Epithelial cell of prostate (primary cell): Measurements from ENCODE around the gene IL20RA.
A peak's percentile ranks its signal among the peaks of the same experiment; 100 is the strongest.
"Not testable (repeated sequence)": the region's sequence is repeated elsewhere in the genome, so short reads cannot be mapped to it uniquely, and the experiment has no call there.

Experiments used
- DNase-seq: peaks from one replicate; pipeline ENCODE4 v3.0.0-alpha.2; 2011; ENCODE audit warnings: low read depth, low spot score
- H3K27ac ChIP-seq: fragments of 450-650 bp; 2 replicates; pipeline ENCODE4 v1.5.1; 2017; ENCODE audit warnings: mild to moderate bottlenecking

The IL20RA gene

DNA sequence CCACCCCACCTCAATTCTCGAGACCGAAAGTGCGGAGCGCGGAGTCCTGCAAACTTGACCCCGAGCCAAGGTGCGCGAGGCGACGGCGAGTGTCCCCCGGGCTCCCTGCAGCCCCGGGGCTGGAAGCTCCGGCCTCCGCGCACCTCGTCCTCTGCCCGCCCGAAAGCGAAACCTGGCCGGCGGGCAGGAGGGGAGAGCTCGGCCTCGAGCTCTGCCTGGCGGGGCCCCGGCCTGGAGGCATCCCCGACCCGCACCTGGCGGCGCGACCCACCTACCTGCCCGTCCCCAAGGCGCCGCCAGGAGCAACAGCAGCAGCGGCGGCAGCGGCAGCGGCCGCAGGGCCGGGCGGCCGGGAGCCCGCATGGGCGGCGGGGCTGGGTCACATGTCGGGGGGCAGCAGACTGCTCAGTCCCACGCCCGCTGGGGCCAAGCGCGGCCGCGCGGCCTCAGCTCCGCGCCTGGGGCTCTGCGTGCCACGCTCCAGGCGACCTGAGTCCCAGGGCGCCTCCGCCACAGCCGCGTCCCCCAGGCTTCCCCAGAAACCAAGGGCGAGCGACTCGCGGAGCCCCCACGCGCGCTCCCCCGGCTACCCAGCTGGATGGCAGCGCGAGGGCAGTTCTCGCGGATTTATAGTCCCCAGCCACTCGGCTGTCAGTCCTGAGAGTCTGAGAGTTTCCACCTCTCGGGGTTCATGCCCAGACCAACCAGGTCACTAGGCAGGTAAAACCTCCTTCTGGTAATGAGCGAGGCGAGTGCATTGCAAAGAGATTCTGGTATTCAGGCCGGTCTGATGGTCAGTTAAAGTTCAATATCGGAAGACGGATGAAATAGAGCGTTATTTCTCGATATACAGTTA lies at the start of gene IL20RA:
Gene IL20RA, minus strand, starts transcription at position 600 of the 856 bp plus-strand sequence. Its CDS starts 237 bp downstream, at position 363.
- no peak for DNase-seq

GRCh38 chr6:137093183-137094069 lies 48.7 kb upstream of the IL20RA start:
- no peak overlapping the region for H3K27ac ChIP-seq
- no peak for DNase-seq

More for the DNA sequence above, at the start of gene IL20RA:
- peak within 1 kb of the TSS; percentile 39 for H3K27ac ChIP-seq

DNA sequence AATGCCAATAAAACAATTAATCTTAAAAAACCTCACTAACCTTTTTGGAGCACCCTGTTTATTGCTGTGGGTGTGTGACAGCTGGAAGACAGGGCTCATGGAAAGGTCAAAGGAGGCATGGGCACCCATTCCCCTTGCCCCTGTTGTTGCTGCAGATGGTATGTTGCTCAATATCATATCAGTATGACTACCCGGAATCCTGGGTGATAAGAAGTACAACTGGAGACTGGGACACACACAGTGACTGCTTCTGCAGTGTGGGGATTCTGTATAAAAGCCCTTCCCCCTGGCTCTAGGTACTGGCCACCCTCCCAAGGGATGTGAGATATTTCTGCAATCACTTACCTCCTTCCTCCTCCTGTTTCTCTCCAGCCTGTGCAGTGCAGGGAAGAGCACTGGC lies 47.3 kb upstream of the IL20RA start:
- H3K27ac ChIP-seq = no peak overlapping the region
- no peak for DNase-seq

DNA sequence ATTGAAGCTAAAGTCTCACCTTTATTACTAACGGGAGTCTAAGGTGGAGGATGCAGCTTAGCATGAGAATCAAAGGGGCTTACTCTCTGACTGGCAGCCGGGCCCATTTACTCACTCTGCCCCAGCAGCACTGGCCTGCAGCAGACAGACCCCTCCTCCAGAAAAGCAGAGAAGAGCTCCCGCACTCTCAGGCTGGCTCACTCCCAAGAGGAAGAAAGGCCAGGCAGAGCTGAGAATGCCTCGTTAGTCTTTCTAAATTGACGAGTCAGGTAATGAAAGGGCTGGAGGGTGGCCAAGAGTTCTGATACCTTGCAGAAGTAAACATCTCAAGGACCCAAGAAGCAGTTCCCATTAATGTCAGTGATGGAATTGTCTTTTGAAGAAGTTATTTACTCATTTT lies 44.5 kb upstream of the IL20RA start:
- H3K27ac ChIP-seq = no peak overlapping the region
- DNase-seq = no peak

DNA sequence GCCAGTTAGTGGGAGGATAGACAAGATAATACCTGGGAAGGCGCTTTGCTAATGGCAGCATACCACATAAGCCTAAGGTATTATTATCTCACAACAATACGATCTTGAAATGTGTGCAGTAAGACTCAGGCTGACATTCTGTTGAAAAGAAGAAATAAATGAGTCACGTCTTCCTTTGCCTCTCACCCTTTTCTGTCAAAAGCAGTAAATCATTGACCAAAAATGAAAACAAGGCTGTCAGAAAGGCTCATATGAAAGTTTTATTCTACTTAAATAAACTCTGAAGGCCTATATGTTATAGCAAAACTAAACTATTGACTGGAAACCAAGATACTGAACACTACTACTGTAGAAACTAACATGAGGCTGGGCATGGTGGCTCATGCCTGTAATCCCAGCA lies 43.1 kb upstream of the IL20RA start:
- H3K27ac ChIP-seq = no peak overlapping the region
- DNase-seq = no peak

DNA sequence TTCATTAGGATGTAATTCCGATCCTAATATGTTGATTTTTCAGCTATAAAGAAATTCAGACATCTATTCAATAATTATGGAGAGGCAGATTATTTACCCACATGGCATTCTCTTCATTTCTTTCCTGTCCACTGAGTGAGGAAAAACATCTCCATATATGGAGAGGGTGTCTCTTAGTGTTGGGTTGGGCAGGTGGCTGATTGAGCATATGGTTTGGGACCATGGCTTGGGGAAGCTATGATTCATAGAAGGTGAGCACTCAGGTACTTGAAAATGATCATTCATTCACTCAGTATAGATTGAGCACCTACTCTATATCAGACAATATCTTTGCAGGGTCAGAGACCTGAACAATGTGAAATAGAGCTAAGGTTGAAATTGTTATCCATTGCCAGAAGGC lies 41.3 kb upstream of the IL20RA start:
- DNase-seq = no peak
- no peak overlapping the region for H3K27ac ChIP-seq

GRCh38 chr6:137084865-137085617 lies 40.3 kb upstream of the IL20RA start:
- DNase-seq = no peak
- no peak overlapping the region for H3K27ac ChIP-seq

DNA sequence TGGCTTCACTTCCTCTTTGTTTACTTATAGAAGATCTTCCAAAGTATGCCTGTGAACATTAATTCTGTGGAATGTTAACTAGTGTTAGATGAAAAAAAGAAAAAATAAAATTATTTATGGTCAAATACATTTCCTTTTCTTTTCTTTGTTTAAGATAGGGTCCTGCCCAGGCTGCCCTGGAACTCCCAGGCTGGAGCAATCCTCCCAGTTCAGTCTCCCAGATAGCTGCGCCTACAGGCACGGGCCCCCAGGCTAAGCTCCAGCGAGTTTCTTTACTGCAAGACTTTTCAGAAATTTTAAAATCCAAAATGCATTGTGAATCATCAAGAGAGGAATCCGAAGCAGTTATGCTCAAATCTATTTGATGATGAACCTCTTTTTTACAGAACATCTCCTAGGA lies 39.3 kb upstream of the IL20RA start:
- DNase-seq = no peak
- H3K27ac ChIP-seq = no peak overlapping the region

GRCh38 chr6:137081997-137082396 lies 37.2 kb upstream of the IL20RA start:
- DNase-seq = no peak
- no peak overlapping the region for H3K27ac ChIP-seq

- no peak overlapping the region for H3K27ac ChIP-seq
- DNase-seq = no peak
These were observed 35.9 kb upstream of the IL20RA start for GRCh38 chr6:137080711-137081110.

GRCh38 chr6:137076277-137077068 lies 31.7 kb upstream of the IL20RA start:
- DNase-seq = peak; percentile 20
- H3K27ac ChIP-seq = no peak overlapping the region

DNA sequence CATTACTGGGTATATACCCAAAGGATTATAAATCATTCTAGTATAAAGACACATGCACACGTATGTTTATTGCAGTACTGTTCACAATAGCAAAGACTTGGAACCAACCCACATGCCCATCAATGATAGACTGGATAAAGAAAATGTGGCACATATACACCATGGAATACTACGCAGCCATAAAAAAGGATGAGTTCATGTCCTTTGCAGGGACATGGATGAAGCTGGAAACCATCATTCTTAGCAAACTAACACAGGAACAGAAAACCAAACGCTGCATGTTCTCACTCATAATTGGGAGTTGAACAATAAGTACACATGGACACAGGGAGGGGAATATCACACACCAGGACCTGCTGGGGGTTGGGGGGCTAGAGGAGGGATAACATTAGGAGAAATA lies 31.0 kb upstream of the IL20RA start:
- DNase-seq = not testable (repeated sequence)

GRCh38 chr6:137070303-137070702 lies 25.5 kb upstream of the IL20RA start:
- DNase-seq = no peak
- no peak overlapping the region for H3K27ac ChIP-seq

More for the DNA sequence above, 31.0 kb upstream of the IL20RA start:
- not testable (repeated sequence) for H3K27ac ChIP-seq

DNA sequence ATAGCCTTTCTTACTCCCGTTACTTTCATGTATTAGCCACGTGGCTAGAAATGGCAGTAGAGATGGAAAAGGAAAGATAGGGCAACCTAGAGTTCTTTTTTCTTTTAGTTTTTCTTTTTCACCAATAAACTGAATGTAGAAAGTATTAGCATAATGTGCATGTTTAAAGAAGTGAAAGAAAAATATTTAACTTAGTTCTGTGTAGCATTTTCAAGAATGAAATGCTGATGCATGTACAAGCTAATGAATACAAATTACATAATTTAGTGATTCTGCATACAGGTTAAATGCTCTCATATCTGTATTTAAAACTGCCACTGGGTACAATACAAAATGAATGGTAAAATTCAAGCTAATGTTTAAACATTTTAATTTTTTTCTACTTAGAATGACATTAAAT lies 22.6 kb upstream of the IL20RA start:
- H3K27ac ChIP-seq = no peak overlapping the region
- DNase-seq = no peak

DNA sequence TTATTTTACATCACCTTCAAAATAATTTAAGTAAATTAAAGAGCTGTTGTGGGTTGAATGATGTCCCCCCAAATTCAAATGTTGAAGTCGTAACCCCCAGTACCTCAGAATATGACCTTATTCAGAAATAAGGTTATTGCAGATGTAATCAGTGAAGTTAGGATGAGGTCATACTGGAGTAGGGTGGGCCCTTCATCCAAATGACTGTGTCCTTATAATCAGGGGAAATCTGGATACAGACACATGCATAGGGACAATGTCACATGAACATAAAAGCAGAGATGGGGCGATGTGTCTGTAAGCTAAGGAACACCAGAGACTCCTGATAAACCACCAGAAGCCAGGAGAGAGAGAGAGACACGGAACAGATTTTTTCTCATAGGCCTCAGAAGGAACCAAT lies 13.3 kb upstream of the IL20RA start:
- no peak for DNase-seq
- H3K27ac ChIP-seq = no peak overlapping the region

DNA sequence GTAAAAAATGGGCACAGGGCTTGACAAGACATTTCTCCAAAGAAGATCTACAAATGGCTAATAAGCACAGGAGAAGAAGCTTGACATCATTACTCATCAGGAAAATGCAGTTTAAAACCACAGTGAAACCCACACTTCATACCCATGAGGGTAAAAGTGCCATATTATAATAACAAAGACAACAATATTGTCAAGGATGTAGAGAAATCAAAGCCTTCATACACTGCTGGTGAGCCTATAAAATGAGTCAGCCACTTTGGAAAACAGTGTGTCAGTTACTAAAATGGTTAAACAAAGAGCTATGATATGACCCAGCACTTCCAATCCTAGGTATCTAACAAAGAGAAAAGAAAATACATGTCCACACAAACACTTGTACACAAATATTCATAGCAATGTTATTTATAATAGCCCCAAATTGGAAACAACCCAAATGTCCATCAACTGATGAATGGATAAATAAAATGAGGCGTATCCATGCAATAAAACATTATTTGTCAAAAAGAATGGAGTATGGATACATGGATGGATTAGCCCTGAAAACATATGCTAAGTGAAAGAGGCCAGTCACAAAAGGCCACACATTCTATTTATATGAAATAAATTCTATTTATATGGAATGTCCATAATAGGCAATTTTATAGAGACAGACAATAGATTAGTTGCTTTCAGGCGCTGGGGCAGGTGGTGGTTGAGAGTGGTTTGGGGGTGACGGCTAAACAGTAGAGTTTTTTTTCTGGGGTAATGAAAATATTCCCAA lies 11.5 kb upstream of the IL20RA start:
- no peak overlapping the region for H3K27ac ChIP-seq
- DNase-seq = peak; percentile 93

- DNase-seq = no peak
- H3K27ac ChIP-seq = no peak overlapping the region
These were observed 7.2 kb upstream of the IL20RA start for GRCh38 chr6:137051790-137052472.

GRCh38 chr6:137049095-137049494 lies 4.3 kb upstream of the IL20RA start:
- no peak overlapping the region for H3K27ac ChIP-seq
- DNase-seq = no peak
